ENCODE measurements around the gene ANKRD62. TPM values are rescaled to one million over a fixed set of nuclear protein-coding genes. Genes with fewer than 3 reads are reported as not detected.
"Not testable (repeated sequence)": the region's sequence is repeated elsewhere in the genome, so short reads cannot be mapped to it uniquely, and the experiment has no call there.

ANKRD62 gene
- total RNA-seq, 1 donor from 2014 or later = not detected

DNA sequence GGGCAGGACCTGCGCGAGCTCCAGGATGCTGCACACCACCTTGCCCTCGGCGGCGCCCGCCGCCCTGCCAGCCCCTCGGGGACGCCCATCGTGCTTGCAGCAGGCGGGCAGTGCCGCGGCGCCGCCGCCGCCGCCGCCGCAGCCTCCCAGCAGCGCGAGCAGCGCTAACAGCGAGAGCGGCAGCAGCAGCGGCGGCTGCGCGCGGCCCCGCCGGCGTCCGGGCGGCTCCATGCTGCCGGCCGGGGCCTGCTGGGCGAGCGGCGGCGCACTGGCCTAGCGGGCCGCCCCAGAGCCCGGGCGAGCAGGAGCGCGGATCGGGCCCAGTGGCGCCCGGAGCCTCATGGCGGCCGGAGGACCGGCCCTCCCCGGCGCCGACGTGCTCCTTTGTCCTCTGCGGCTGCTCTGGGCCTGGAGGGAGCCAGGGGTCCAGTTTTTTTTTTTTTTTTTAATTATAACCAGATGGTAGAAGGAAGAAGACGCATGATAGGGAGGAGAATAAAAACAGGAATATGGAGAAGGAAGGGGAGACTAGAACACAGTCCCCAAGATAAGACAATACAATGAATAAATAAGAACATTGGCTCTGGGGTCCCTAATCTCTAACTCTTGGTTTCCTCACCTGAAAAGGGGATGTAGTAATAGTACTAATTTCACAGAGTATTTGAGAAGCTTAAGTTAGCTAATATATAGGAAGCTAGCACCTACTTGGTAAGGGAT lies 17.1 kb upstream of the ANKRD62 start:
- peak overlapping the region; percentile 68 to 75 for H3K27ac ChIP-seq
- intact Hi-C loops (cut with DNase I) = no loop called here
- DNase-seq (ENCODE audit: low spot score in 2 of 2) = no peak
- H3K4me3 ChIP-seq = peak overlapping the region; percentile 47 to 56
- H3K4me1 ChIP-seq = no peaks in the 10 kb centered on the region
- H3K9me3 ChIP-seq = no peaks in the 10 kb centered on the region
- no peak for TF ChIP-seq CTCF (IDR thresholded peaks at IDR 0.05)
- H3K27me3 ChIP-seq = no peaks in the 10 kb centered on the region
- H3K36me3 ChIP-seq = no peaks in the 10 kb centered on the region

DNA sequence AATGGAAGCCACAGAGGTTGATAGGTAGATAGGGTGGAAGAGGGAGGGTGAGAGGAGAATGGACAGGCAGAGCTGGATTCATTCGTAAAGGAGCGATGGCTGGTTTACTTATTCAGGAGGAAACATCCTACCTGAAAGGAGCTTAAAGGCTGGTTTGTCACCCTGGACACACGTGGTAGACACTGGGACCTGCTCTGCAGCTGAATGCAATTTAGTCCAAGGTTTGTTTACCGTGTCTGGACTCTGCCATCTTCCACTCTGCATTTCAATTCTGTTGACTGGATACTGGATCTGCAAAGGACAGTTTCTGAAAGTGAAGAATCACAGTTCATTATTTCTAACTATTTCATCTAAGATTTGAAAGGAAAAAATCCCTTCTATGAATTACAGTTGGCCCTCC lies 15.6 kb upstream of the ANKRD62 start:
- intact Hi-C loops (cut with DNase I); H3K36me3 ChIP-seq; DNase-seq (ENCODE audit: low spot score in 2 of 2): not testable (repeated sequence)

GRCh38 chr18:12079491-12080237 lies 14.0 kb upstream of the ANKRD62 start:
- no peak overlapping the region for H3K27ac ChIP-seq
- DNase-seq (ENCODE audit: low spot score in 2 of 2) = no peak
- no peaks in the 10 kb centered on the region for H3K27me3 ChIP-seq
- H3K4me1 ChIP-seq = no peaks in the 10 kb centered on the region
- no peaks in the 10 kb centered on the region for H3K36me3 ChIP-seq
- H3K4me3 ChIP-seq = no peak overlapping the region
- no peak for TF ChIP-seq CTCF (IDR thresholded peaks at IDR 0.05)
- H3K9me3 ChIP-seq = no peaks in the 10 kb centered on the region
- intact Hi-C loops (cut with DNase I) = no loop called here

More for the DNA sequence above, 15.6 kb upstream of the ANKRD62 start:
- not testable (repeated sequence) for H3K27ac ChIP-seq, H3K4me3 ChIP-seq, H3K4me1 ChIP-seq, H3K9me3 ChIP-seq, H3K27me3 ChIP-seq

- TF ChIP-seq CTCF (IDR thresholded peaks at IDR 0.05) = no peak
- DNase-seq (ENCODE audit: low spot score in 2 of 2) = no peak
- H3K36me3 ChIP-seq = no peaks in the 10 kb centered on the region
Measured at GRCh38 chr18:12085136-12085535, 8.5 kb upstream of the ANKRD62 start.

DNA sequence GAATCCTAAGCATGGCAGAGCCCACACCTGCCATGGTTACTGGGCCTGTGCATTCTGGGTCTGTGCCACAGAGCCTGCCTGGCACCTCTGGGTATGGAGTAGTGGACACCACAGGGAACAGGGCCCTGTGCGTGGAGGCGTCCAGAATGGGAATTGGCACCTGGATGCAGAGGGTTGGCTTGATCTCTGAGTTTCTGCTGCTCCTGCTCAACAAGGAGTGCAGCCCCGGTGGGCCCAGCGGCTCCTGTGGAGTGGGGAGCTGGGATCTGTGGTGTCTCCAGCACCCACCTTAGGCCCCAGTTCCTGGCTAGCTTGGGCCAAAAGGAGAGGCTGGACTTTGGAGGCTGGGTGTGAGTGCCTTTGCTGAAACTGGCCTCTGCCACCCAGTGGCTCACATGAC lies 7.9 kb upstream of the ANKRD62 start:
- Histone ChIP-seq H3K27ac (no peak overlapping the region), H3K27me3 (no peaks in the 10 kb centered on the region), H3K4me1 (no peaks in the 10 kb centered on the region), H3K4me3 (no peak overlapping the region), H3K9me3 (no peaks in the 10 kb centered on the region), H3K36me3 (no peaks in the 10 kb centered on the region)
- TF ChIP-seq CTCF (IDR thresholded peaks at IDR 0.05) = no peak
- intact Hi-C loops (cut with DNase I) = no loop called here
- DNase-seq (ENCODE audit: low spot score in 2 of 2) = no peak

More at GRCh38 chr18:12085136-12085535, 8.5 kb upstream of the ANKRD62 start:
- no peak overlapping the region for H3K27ac ChIP-seq
- intact Hi-C loops (cut with DNase I) = no loop called here
- no peak overlapping the region for H3K4me3 ChIP-seq
- H3K9me3 ChIP-seq = no peaks in the 10 kb centered on the region
- no peaks in the 10 kb centered on the region for H3K27me3 ChIP-seq
- H3K4me1 ChIP-seq = no peaks in the 10 kb centered on the region

DNA sequence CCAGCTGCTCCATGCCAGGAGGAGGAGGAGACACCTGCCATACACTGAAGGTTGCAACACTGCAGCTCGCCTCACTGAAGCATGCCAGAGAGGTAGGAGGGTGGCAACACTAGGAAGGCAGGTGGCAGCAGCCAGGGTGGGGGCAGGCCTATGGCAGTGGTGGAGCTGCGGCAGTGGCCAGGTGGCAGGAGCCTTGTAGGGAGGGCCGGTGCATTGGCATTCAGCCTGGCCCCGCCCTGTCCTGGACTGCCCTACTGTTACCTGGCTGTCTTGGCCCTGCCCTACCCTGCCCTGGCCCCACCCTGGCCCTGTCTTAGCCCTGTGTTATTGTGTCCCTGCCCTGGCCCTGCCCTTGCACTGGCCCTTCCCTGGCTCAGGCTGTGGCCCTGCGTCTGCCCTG lies 7.4 kb upstream of the ANKRD62 start:
- no peak for TF ChIP-seq CTCF (IDR thresholded peaks at IDR 0.05)
- H3K4me3 ChIP-seq = no peak overlapping the region
- no peaks in the 10 kb centered on the region for H3K36me3 ChIP-seq
- no peak overlapping the region for H3K27ac ChIP-seq
- no peaks in the 10 kb centered on the region for H3K9me3 ChIP-seq
- H3K27me3 ChIP-seq = no peaks in the 10 kb centered on the region
- no peaks in the 10 kb centered on the region for H3K4me1 ChIP-seq
- DNase-seq (ENCODE audit: low spot score in 2 of 2) = no peak
- intact Hi-C loops (cut with DNase I) = no loop called here
